ENCODE measurements around the gene LCMT2. TPM values are rescaled to one million over a fixed set of nuclear protein-coding genes. Genes with fewer than 3 reads are reported as not detected.

The LCMT2 gene
- total and polyA plus RNA-seq, 2 experiments from 2014 or later = 2.3 to 7.1 TPM

GRCh38 chr15:43316971-43317346, 13.4 kb downstream of the LCMT2 start:
- Mint-ChIP-seq H3K27ac (no peak overlapping the region), H3K4me3 (no peak overlapping the region), H3K27me3 (ENCODE audit: insufficient read depth, low read depth, poor library complexity) (peaks cover 2% of the 10 kb centered on the region), H3K9me3 (no peaks in the 10 kb centered on the region), H3K4me1 (peaks cover 4% of the 10 kb centered on the region; the same call in 2 of the 3 replicates), H3K36me3 (ENCODE audit: low read depth) (no peaks in the 10 kb centered on the region)
- H3K9me2 ChIP-seq (ENCODE audit: insufficient read depth) = peaks cover 3% of the 10 kb centered on the region; the same call in 1 of the 2 replicates
- ATAC-seq (no peak), DNase-seq (ENCODE audit: low spot score) (no peak)
- no peak overlapping the region for H2AFZ ChIP-seq
- H3F3A ChIP-seq (replicated peaks; ENCODE audit: low read depth) = no peaks in the 10 kb centered on the region
- H3K4me1 ChIP-seq (ENCODE audit: insufficient read depth) = no peaks in the 10 kb centered on the region
- H3K79me2 ChIP-seq (replicated peaks; ENCODE audit: insufficient read depth) = no peaks in the 10 kb centered on the region
- no peak overlapping the region for H3K4me2 ChIP-seq
- no peaks in the 10 kb centered on the region for H3K27me3 ChIP-seq (ENCODE audit: insufficient read depth)
- no peak overlapping the region for H3K4me3 ChIP-seq
- no peak for TF ChIP-seq STAT1 (IDR thresholded peaks at IDR 0.05; ENCODE audit: unreplicated experiment)
- TF ChIP-seq ZNF114 (CRISPR knock-in tag; IDR thresholded peaks at IDR 0.05) = no peak
- TF ChIP-seq, protein P1, sequence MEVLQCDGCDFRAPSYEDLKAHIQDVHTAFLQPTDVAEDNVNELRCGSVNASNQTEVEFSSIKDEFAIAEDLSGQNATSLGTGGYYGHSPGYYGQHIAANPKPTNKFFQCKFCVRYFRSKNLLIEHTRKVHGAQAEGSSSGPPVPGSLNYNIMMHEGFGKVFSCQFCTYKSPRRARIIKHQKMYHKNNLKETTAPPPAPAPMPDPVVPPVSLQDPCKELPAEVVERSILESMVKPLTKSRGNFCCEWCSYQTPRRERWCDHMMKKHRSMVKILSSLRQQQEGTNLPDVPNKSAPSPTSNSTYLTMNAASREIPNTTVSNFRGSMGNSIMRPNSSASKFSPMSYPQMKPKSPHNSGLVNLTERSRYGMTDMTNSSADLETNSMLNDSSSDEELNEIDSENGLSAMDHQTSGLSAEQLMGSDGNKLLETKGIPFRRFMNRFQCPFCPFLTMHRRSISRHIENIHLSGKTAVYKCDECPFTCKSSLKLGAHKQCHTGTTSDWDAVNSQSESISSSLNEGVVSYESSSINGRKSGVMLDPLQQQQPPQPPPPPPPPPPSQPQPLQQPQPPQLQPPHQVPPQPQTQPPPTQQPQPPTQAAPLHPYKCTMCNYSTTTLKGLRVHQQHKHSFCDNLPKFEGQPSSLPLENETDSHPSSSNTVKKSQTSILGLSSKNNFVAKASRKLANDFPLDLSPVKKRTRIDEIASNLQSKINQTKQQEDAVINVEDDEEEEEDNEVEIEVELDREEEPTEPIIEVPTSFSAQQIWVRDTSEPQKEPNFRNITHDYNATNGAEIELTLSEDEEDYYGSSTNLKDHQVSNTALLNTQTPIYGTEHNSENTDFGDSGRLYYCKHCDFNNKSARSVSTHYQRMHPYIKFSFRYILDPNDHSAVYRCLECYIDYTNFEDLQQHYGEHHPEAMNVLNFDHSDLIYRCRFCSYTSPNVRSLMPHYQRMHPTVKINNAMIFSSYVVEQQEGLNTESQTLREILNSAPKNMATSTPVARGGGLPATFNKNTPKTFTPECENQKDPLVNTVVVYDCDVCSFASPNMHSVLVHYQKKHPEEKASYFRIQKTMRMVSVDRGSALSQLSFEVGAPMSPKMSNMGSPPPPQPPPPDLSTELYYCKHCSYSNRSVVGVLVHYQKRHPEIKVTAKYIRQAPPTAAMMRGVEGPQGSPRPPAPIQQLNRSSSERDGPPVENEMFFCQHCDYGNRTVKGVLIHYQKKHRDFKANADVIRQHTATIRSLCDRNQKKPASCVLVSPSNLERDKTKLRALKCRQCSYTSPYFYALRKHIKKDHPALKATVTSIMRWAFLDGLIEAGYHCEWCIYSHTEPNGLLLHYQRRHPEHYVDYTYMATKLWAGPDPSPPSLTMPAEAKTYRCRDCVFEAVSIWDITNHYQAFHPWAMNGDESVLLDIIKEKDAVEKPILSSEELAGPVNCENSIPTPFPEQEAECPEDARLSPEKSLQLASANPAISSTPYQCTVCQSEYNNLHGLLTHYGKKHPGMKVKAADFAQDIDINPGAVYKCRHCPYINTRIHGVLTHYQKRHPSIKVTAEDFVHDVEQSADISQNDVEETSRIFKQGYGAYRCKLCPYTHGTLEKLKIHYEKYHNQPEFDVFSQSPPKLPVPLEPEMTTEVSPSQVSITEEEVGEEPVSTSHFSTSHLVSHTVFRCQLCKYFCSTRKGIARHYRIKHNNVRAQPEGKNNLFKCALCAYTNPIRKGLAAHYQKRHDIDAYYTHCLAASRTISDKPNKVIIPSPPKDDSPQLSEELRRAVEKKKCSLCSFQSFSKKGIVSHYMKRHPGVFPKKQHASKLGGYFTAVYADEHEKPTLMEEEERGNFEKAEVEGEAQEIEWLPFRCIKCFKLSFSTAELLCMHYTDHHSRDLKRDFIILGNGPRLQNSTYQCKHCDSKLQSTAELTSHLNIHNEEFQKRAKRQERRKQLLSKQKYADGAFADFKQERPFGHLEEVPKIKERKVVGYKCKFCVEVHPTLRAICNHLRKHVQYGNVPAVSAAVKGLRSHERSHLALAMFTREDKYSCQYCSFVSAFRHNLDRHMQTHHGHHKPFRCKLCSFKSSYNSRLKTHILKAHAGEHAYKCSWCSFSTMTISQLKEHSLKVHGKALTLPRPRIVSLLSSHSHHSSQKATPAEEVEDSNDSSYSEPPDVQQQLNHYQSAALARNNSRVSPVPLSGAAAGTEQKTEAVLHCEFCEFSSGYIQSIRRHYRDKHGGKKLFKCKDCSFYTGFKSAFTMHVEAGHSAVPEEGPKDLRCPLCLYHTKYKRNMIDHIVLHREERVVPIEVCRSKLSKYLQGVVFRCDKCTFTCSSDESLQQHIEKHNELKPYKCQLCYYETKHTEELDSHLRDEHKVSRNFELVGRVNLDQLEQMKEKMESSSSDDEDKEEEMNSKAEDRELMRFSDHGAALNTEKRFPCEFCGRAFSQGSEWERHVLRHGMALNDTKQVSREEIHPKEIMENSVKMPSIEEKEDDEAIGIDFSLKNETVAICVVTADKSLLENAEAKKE (CRISPR knock-in tag; IDR thresholded peaks at IDR 0.05) = no peak
- TF ChIP-seq, protein P2, sequence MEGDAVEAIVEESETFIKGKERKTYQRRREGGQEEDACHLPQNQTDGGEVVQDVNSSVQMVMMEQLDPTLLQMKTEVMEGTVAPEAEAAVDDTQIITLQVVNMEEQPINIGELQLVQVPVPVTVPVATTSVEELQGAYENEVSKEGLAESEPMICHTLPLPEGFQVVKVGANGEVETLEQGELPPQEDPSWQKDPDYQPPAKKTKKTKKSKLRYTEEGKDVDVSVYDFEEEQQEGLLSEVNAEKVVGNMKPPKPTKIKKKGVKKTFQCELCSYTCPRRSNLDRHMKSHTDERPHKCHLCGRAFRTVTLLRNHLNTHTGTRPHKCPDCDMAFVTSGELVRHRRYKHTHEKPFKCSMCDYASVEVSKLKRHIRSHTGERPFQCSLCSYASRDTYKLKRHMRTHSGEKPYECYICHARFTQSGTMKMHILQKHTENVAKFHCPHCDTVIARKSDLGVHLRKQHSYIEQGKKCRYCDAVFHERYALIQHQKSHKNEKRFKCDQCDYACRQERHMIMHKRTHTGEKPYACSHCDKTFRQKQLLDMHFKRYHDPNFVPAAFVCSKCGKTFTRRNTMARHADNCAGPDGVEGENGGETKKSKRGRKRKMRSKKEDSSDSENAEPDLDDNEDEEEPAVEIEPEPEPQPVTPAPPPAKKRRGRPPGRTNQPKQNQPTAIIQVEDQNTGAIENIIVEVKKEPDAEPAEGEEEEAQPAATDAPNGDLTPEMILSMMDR (conservative IDR thresholded peaks at IDR 0.05; ENCODE audit: low read depth in 2 of 2) = no peak
- no peak for TF ChIP-seq EZH2 (IDR thresholded peaks at IDR 0.05; ENCODE audit: low read depth, unreplicated experiment)
- TF ChIP-seq ZNF331 (CRISPR knock-in tag; IDR thresholded peaks at IDR 0.05; ENCODE audit: low read depth) = no peak
- no peak for TF ChIP-seq POLR2AphosphoS5 (IDR thresholded peaks at IDR 0.05; ENCODE audit: low read depth)
- no peak for TF ChIP-seq CREB1 (CRISPR knock-in tag; IDR thresholded peaks at IDR 0.05; ENCODE audit: low read depth)
- TF ChIP-seq JUNB (IDR thresholded peaks at IDR 0.05; ENCODE audit: unreplicated experiment) = no peak
- TF ChIP-seq REST (IDR thresholded peaks at IDR 0.05; ENCODE audit: unreplicated experiment) = no peak
- TF ChIP-seq EZH2phosphoT487 (IDR thresholded peaks at IDR 0.05; ENCODE audit: unreplicated experiment) = no peak
- no peak for TF ChIP-seq NANOG (IDR thresholded peaks at IDR 0.05; ENCODE audit: borderline replicate concordance)
- TF ChIP-seq, protein P3, sequence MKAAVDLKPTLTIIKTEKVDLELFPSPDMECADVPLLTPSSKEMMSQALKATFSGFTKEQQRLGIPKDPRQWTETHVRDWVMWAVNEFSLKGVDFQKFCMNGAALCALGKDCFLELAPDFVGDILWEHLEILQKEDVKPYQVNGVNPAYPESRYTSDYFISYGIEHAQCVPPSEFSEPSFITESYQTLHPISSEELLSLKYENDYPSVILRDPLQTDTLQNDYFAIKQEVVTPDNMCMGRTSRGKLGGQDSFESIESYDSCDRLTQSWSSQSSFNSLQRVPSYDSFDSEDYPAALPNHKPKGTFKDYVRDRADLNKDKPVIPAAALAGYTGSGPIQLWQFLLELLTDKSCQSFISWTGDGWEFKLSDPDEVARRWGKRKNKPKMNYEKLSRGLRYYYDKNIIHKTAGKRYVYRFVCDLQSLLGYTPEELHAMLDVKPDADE (IDR thresholded peaks at IDR 0.05) = no peak
- H3K36me3 ChIP-seq (ENCODE audit: insufficient read depth) = no peaks in the 10 kb centered on the region
- no peak overlapping the region for H3K27ac ChIP-seq (ENCODE audit: low read depth)
- H4K20me1 ChIP-seq (replicated peaks; ENCODE audit: insufficient read depth) = no peaks in the 10 kb centered on the region

Data from GM23338 (cell line).